Upper lobe of right lung (tissue), 1 donor: Measurements from ENCODE around the gene ABCA9. TPM values are rescaled to one million over a fixed set of nuclear protein-coding genes. Genes with fewer than 3 reads are reported as not detected.
"Not testable (repeated sequence)": the region's sequence is repeated elsewhere in the genome, so short reads cannot be mapped to it uniquely, and the experiment has no call there.

Experiments
- ATAC-seq: fragments of 200-7000 bp; cut with Tn5 transposase; one replicate; pipeline ENCODE4 v1.9.1; 2020; ENCODE audit warnings: mild to moderate bottlenecking, moderate library complexity
- DNase-seq: peaks from one replicate; pipeline ENCODE4 v3.0.0-alpha.2; 2020
- H3K27ac ChIP-seq: fragments of 200-600 bp; one replicate; pipeline ENCODE4 v1.8.0; 2022
- H3K27me3 ChIP-seq: fragments of 200-600 bp; one replicate; pipeline ENCODE4 v1.8.0; 2022; ENCODE audit warnings: mild to moderate bottlenecking
- H3K36me3 ChIP-seq: fragments of 200-600 bp; one replicate; pipeline ENCODE4 v1.8.0; 2022
- H3K4me1 ChIP-seq: fragments of 200-600 bp; one replicate; pipeline ENCODE4 v1.8.0; 2022
- H3K4me3 ChIP-seq: fragments of 200-600 bp; one replicate; pipeline ENCODE4 v1.8.0; 2022; ENCODE audit warnings: mild to moderate bottlenecking
- H3K9me3 ChIP-seq: fragments of 200-600 bp; one replicate; pipeline ENCODE4 v1.8.0; 2022
- CTCF ChIP-seq: fragments of 200-600 bp; IDR thresholded peaks from one replicate; pipeline ENCODE4 v1.8.0; 2022; ENCODE audit warnings: antibody characterized with exemption
- intact Hi-C: fragments of 100-400 bp; cut with DNase I; formaldehyde crosslinking; loops from one replicate; pipeline ENCODE4 v1.11.0; 2022
- total RNA-seq: library from RNA; stranded (reverse); fragmentation: NEBNext Ultra II Directional; extraction: Animal tissue kit (Norgen Biotek cat#: 25700); gene quantifications from one replicate; pipeline ENCODE4 v1.2.1, GENCODE V29; 2021
- donor health status: DM: no; HTN: yes; CAD: no; lungs with severe emphysema.

The ABCA9 gene
- total RNA-seq, 1 donor from 2014 or later, result 11.1 TPM

- ATAC-seq, result no peak
- no peak for DNase-seq
- Histone ChIP-seq H3K36me3 (no peaks in the 10 kb centered on the region), H3K27me3 (no peaks in the 10 kb centered on the region), H3K4me1 (peaks cover 3% of the 10 kb centered on the region), H3K27ac (no peak overlapping the region), H3K9me3 (no peaks in the 10 kb centered on the region), H3K4me3 (peak overlapping the region; percentile 43)
- TF ChIP-seq CTCF, result no peak
- intact Hi-C loops, result no loop called here
Observed at GRCh38 chr17:68953340-68953997, 107.3 kb downstream of the ABCA9 start.

- DNase-seq (no peak), ATAC-seq (no peak)
- Histone ChIP-seq H3K9me3 (no peaks in the 10 kb centered on the region), H3K27ac (no peak overlapping the region), H3K4me3 (no peak overlapping the region), H3K4me1 (peaks cover 3% of the 10 kb centered on the region), H3K27me3 (no peaks in the 10 kb centered on the region), H3K36me3 (no peaks in the 10 kb centered on the region)
- intact Hi-C loops, result no loop called here
- TF ChIP-seq CTCF, result no peak
Observed at GRCh38 chr17:68950725-68951124, 110.0 kb downstream of the ABCA9 start.

GRCh38 chr17:68947868-68948267 is 112.9 kb downstream of the ABCA9 start:
- ATAC-seq, H3K4me1 ChIP-seq, H3K9me3 ChIP-seq, H3K4me3 ChIP-seq, H3K36me3 ChIP-seq, intact Hi-C loops, H3K27ac ChIP-seq, DNase-seq, H3K27me3 ChIP-seq: not testable (repeated sequence)

- DNase-seq, result no peak
- no peak for TF ChIP-seq CTCF
- no peak for ATAC-seq
- no peaks in the 10 kb centered on the region for H3K27me3 ChIP-seq
- H3K4me1 ChIP-seq, result no peaks in the 10 kb centered on the region
- intact Hi-C loops, result no loop called here
- H3K27ac ChIP-seq, result no peak overlapping the region
- H3K9me3 ChIP-seq, result no peaks in the 10 kb centered on the region
- no peaks in the 10 kb centered on the region for H3K36me3 ChIP-seq
- no peak overlapping the region for H3K4me3 ChIP-seq
Observed at GRCh38 chr17:68944435-68945035, 116.2 kb downstream of the ABCA9 start.

- H3K4me3 ChIP-seq, H3K9me3 ChIP-seq, DNase-seq, intact Hi-C loops, H3K27ac ChIP-seq, ATAC-seq, H3K27me3 ChIP-seq, H3K4me1 ChIP-seq, H3K36me3 ChIP-seq: not testable (repeated sequence)
Observed at GRCh38 chr17:68943812-68944182, 116.9 kb downstream of the ABCA9 start.

GRCh38 chr17:68943123-68943811 is 117.5 kb downstream of the ABCA9 start:
- no peaks in the 10 kb centered on the region for H3K27me3 ChIP-seq
- no peaks in the 10 kb centered on the region for H3K9me3 ChIP-seq
- intact Hi-C loops, result no loop called here
- no peak for DNase-seq
- H3K4me1 ChIP-seq, result no peaks in the 10 kb centered on the region
- H3K4me3 ChIP-seq, result no peak overlapping the region
- TF ChIP-seq CTCF, result no peak
- H3K27ac ChIP-seq, result no peak overlapping the region
- no peak for ATAC-seq
- H3K36me3 ChIP-seq, result no peaks in the 10 kb centered on the region
